NCI-H187 treated with DMSO at 0.1 percent for 48 hours (cell line): Measurements from ENCODE around the gene PCBP4.
"Not testable (repeated sequence)": the region's sequence is repeated elsewhere in the genome, so short reads cannot be mapped to it uniquely, and the experiment has no call there.

ENCODE experiments used
- DNase-seq: peaks from one replicate; lab custom pipeline; 2025; lab: John Stamatoyannopoulos, UW

Gene PCBP4

GRCh38 chr3:51994530-51994929 is 27.3 kb upstream of the PCBP4 start:
- no peak for DNase-seq

- not testable (repeated sequence) for DNase-seq
Observed at GRCh38 chr3:51993657-51994056, 26.4 kb upstream of the PCBP4 start.

GRCh38 chr3:51992017-51992682 is 24.9 kb upstream of the PCBP4 start:
- no peak for DNase-seq

- not testable (repeated sequence) for DNase-seq
Observed at GRCh38 chr3:51990501-51990971, 23.3 kb upstream of the PCBP4 start.

GRCh38 chr3:51988286-51989146 is 21.3 kb upstream of the PCBP4 start:
- DNase-seq = no peak

- no peak for DNase-seq
Observed at GRCh38 chr3:51987568-51987967, 20.3 kb upstream of the PCBP4 start.

- no peak for DNase-seq
Observed at GRCh38 chr3:51986010-51986947, 19.0 kb upstream of the PCBP4 start.

- no peak for DNase-seq
Observed at GRCh38 chr3:51985063-51985462, 17.8 kb upstream of the PCBP4 start.

- no peak for DNase-seq
Observed at GRCh38 chr3:51984269-51984647, 17.0 kb upstream of the PCBP4 start.

GRCh38 chr3:51983578-51984268 is 16.5 kb upstream of the PCBP4 start:
- DNase-seq = no peak

GRCh38 chr3:51982838-51983577 is 15.8 kb upstream of the PCBP4 start, which contains the start of gene ACY1:
ACY1 (plus strand) TSS chr3:51983535; CDS start chr3:51984065, 530 bp downstream.
- no peak for DNase-seq

GRCh38 chr3:51982352-51982837 is 15.1 kb upstream of the PCBP4 start:
- DNase-seq = no peak

GRCh38 chr3:51980253-51980652 is 13.0 kb upstream of the PCBP4 start:
- no peak for DNase-seq

- DNase-seq = no peak
Observed at GRCh38 chr3:51978143-51978502, 10.9 kb upstream of the PCBP4 start.

GRCh38 chr3:51977446-51978142 is 10.3 kb upstream of the PCBP4 start:
- no peak for DNase-seq

- DNase-seq = no peak
Observed at GRCh38 chr3:51975852-51976549, 8.7 kb upstream of the PCBP4 start.

GRCh38 chr3:51974963-51975851 is 8.0 kb upstream of the PCBP4 start, which contains the start of gene ABHD14A:
ABHD14A (plus strand) TSS chr3:51975064; CDS start chr3:51975136, 72 bp downstream.
- DNase-seq = no peak

- no peak for DNase-seq
Observed at GRCh38 chr3:51974277-51974962, 7.2 kb upstream of the PCBP4 start.
